GM23338 (cell line): ENCODE measurements around the gene SNX32.

Experiments used
- CREB1 ChIP-seq: fragments of 250-450 bp; sonication (Bioruptor Pico); IDR thresholded peaks from 2 replicates; pipeline ENCODE4 v1.5.0; 2020; ENCODE audit warnings: low read depth, mild to moderate bottlenecking, moderate library complexity
- CTCF ChIP-seq, 2 experiments: fragments of 200-600 bp in 1 of 2; sonication (generic) in 1 of 2; conservative IDR thresholded peaks; 2 replicates each; pipeline versions ENCODE4 v1.5.1 to v1.6.1; 2016 to 2017; ENCODE audit warnings: antibody characterized with exemption in 2 of 2, low read depth in 2 of 2, mild to moderate bottlenecking in 2 of 2, moderate library complexity in 1 of 2
- EZH2 ChIP-seq: fragments of 200-600 bp; sonication (generic); IDR thresholded peaks from one replicate; pipeline ENCODE4 v1.8.0; 2017; ENCODE audit warnings: antibody characterized with exemption, mild to moderate bottlenecking, low read depth; ENCODE audit not compliant: unreplicated experiment
- EZH2phosphoT487 ChIP-seq: fragments of 200-600 bp; sonication (generic); IDR thresholded peaks from one replicate; pipeline ENCODE4 v1.8.1; 2018; ENCODE audit warnings: antibody characterized with exemption; ENCODE audit not compliant: unreplicated experiment
- JUNB ChIP-seq: IDR thresholded peaks from one replicate; pipeline ENCODE4 v1.6.1; 2016; ENCODE audit warnings: antibody characterized with exemption; ENCODE audit not compliant: unreplicated experiment
- NANOG ChIP-seq: IDR thresholded peaks from 2 replicates; pipeline ENCODE4 v1.6.1; 2016; ENCODE audit warnings: antibody characterized with exemption, borderline replicate concordance
- POLR2AphosphoS5 ChIP-seq: IDR thresholded peaks from 2 replicates; pipeline ENCODE4 v1.6.1; 2016; ENCODE audit warnings: antibody characterized with exemption, low read depth
- ZNF114 ChIP-seq: fragments of 250-450 bp; sonication (Bioruptor Pico); IDR thresholded peaks from 2 replicates; pipeline ENCODE4 v1.5.0; 2020; ENCODE audit warnings: mild to moderate bottlenecking, moderate library complexity
- TF ChIP-seq, protein P1 (sequence below): IDR thresholded peaks from one replicate; pipeline ENCODE4 v1.6.1; 2018; ENCODE audit warnings: antibody characterized with exemption; ENCODE audit not compliant: unreplicated experiment

GRCh38 chr11:65862941-65863888 is 29.5 kb downstream of the SNX32 start:
- TF ChIP-seq POLR2AphosphoS5, result no peak
- TF ChIP-seq NANOG, result no peak
- TF ChIP-seq CTCF (conservative IDR thresholded peaks at IDR 0.05; ENCODE audit: low read depth in 2 of 2), result no peak
- no peak for TF ChIP-seq CREB1 (CRISPR knock-in tag)
- no peak for TF ChIP-seq EZH2
- TF ChIP-seq EZH2phosphoT487, result no peak
- no peak for TF ChIP-seq ZNF114 (CRISPR knock-in tag)
- TF ChIP-seq, protein P1, sequence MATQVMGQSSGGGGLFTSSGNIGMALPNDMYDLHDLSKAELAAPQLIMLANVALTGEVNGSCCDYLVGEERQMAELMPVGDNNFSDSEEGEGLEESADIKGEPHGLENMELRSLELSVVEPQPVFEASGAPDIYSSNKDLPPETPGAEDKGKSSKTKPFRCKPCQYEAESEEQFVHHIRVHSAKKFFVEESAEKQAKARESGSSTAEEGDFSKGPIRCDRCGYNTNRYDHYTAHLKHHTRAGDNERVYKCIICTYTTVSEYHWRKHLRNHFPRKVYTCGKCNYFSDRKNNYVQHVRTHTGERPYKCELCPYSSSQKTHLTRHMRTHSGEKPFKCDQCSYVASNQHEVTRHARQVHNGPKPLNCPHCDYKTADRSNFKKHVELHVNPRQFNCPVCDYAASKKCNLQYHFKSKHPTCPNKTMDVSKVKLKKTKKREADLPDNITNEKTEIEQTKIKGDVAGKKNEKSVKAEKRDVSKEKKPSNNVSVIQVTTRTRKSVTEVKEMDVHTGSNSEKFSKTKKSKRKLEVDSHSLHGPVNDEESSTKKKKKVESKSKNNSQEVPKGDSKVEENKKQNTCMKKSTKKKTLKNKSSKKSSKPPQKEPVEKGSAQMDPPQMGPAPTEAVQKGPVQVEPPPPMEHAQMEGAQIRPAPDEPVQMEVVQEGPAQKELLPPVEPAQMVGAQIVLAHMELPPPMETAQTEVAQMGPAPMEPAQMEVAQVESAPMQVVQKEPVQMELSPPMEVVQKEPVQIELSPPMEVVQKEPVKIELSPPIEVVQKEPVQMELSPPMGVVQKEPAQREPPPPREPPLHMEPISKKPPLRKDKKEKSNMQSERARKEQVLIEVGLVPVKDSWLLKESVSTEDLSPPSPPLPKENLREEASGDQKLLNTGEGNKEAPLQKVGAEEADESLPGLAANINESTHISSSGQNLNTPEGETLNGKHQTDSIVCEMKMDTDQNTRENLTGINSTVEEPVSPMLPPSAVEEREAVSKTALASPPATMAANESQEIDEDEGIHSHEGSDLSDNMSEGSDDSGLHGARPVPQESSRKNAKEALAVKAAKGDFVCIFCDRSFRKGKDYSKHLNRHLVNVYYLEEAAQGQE, result no peak
- no peak for TF ChIP-seq JUNB
